ENCODE results near the gene ROCK2. TPM values are rescaled to one million over a fixed set of nuclear protein-coding genes. Genes with fewer than 3 reads are reported as not detected.

The ROCK2 gene
- total and polyA plus RNA-seq, 9 donors = 27.6 to 47.9 (median 40.8) TPM

DNA sequence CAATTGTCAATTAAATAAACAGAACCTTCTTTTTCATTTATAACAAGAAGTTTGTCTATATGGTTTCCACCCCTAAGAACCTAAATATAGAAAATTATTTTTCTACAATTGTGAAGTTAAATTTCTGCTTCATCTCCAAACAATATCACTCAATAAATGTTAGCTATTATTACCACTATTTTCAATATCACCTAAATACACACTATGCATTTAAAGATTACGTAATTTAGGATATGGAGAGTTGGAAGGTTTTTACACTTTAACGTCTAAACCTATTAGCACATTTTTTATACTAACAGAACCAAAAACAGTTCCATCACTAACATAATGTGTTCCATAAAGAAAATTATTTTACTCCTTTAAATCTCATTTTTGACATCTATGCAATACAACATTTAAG is 48.0 kb downstream of the ROCK2 start:
- WGBS (ENCODE audit: insufficient coverage) = no CpG with 5 or more reads among the region's 2 CpGs
- no peaks in the 10 kb centered on the region for H3K9me3 ChIP-seq (replicated peaks; ENCODE audit: control insufficient read depth, low read depth, low read length)
- H3K4me3 ChIP-seq (ENCODE audit: low read length) = no peak overlapping the region
- no peak for DNase-seq
- H3K36me3 ChIP-seq (ENCODE audit: control insufficient read depth, insufficient read depth, low read length) = no peaks in the 10 kb centered on the region
- no peak overlapping the region for H3K27ac ChIP-seq (ENCODE audit: low read length)
- H3K4me1 ChIP-seq (ENCODE audit: control insufficient read depth, insufficient read depth, low read length) = peaks cover 2% of the 10 kb centered on the region
- no peaks in the 10 kb centered on the region for H3K27me3 ChIP-seq (ENCODE audit: control insufficient read depth, insufficient read depth, low read length)

DNA sequence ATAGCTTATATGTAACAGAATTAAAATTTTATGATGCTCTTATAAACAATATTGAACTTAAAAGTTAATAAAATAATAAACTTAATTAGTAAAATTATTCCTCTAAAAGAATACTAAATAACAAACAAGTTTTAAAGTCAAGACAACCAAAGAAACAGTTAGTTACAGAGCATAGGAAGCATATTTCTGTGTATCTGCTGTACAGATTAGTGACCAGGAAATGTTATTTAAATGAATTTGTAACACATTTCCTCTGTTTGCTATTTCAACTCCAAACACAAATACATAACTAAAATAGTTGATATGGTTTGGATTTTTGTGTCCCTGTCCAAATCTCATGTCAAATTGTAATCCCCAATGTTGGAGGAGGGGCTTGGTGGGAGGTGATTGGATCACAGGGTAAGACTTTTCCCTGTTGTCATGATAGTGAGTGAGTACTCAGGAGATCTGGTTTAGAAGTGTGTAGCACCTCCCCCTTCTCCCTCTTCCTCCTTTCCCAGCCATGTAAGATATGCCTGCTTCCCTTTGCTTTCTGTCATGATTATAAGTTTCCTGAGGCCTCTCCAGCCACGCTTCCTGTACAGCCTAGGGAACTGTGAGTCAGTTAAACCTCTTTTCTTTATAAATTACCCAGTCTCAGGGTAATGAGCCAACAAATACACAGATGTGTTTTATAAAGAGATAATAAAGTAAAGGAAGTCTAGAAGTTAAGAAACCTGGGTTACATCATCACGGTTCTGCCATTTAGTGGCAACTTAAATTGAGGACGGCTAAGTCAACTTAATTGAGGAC is 51.8 kb downstream of the ROCK2 start:
- no CpG with 5 or more reads among the region's 3 CpGs for WGBS (ENCODE audit: insufficient coverage)
- Histone ChIP-seq H3K36me3 (ENCODE audit: control insufficient read depth, insufficient read depth, low read length) (no peaks in the 10 kb centered on the region), H3K9me3 (replicated peaks; ENCODE audit: control insufficient read depth, low read depth, low read length) (no peaks in the 10 kb centered on the region), H3K27me3 (ENCODE audit: control insufficient read depth, insufficient read depth, low read length) (no peaks in the 10 kb centered on the region), H3K4me1 (ENCODE audit: control insufficient read depth, insufficient read depth, low read length) (peaks cover 2% of the 10 kb centered on the region), H3K4me3 (ENCODE audit: low read length) (no peak overlapping the region), H3K27ac (ENCODE audit: low read length) (peak overlapping the region; percentile 40)
- DNase-seq = peak; percentile 37

DNA sequence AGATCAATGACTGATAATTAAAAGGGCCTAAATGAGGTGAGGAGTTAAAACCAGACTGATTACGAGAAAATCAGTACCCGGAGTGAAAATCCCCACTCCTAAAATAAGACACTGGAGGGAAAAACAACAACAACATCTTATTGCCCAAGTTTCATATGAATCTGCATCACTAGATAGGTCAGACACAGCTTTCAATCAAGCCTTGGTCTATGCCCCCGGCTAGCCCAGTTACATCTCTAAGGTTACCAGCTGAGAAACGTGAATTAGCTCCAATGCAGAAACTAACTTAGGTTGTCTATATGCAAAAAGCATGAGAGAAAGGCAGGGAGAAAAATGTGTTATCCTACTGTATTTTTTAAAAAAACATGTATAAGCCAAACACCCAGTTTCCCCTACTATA is 53.7 kb downstream of the ROCK2 start:
- Histone ChIP-seq H3K4me1 (ENCODE audit: control insufficient read depth, insufficient read depth, low read length) (peaks cover 2% of the 10 kb centered on the region), H3K36me3 (ENCODE audit: control insufficient read depth, insufficient read depth, low read length) (peaks cover 3% of the 10 kb centered on the region), H3K9me3 (replicated peaks; ENCODE audit: control insufficient read depth, low read depth, low read length) (no peaks in the 10 kb centered on the region), H3K27ac (ENCODE audit: low read length) (no peak overlapping the region), H3K4me3 (ENCODE audit: low read length) (no peak overlapping the region), H3K27me3 (ENCODE audit: control insufficient read depth, insufficient read depth, low read length) (no peaks in the 10 kb centered on the region)
- DNase-seq = no peak
- WGBS (ENCODE audit: insufficient coverage) = 100% methylated on average over 1 of the region's 4 CpGs

DNA sequence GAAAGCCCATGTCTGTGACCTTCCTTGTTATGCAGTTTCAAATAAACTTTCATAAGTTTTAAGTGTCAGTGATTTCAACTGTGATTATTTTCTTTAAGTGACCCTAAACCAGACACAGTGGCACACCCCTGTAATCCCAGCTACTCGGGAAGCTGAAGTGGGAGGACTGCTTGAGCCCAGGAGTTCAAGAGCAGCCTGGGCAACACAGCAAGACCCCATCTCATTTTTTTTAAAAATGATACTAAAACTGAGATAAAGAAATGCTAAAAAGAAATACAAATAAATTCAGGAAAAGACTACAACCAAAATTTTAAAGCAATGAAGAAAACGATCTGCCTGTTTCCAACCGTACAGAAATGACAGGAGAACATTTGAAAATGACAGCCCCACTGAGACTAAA is 54.2 kb downstream of the ROCK2 start:
- H3K36me3 ChIP-seq (ENCODE audit: control insufficient read depth, insufficient read depth, low read length) = peaks cover 7% of the 10 kb centered on the region
- no peak overlapping the region for H3K4me3 ChIP-seq (ENCODE audit: low read length)
- H3K4me1 ChIP-seq (ENCODE audit: control insufficient read depth, insufficient read depth, low read length) = peaks cover 2% of the 10 kb centered on the region
- DNase-seq = no peak
- no peak overlapping the region for H3K27ac ChIP-seq (ENCODE audit: low read length)
- H3K9me3 ChIP-seq (replicated peaks; ENCODE audit: control insufficient read depth, low read depth, low read length) = no peaks in the 10 kb centered on the region
- no peaks in the 10 kb centered on the region for H3K27me3 ChIP-seq (ENCODE audit: control insufficient read depth, insufficient read depth, low read length)
- WGBS (ENCODE audit: insufficient coverage) = no CpG with 5 or more reads among the region's 3 CpGs

DNA sequence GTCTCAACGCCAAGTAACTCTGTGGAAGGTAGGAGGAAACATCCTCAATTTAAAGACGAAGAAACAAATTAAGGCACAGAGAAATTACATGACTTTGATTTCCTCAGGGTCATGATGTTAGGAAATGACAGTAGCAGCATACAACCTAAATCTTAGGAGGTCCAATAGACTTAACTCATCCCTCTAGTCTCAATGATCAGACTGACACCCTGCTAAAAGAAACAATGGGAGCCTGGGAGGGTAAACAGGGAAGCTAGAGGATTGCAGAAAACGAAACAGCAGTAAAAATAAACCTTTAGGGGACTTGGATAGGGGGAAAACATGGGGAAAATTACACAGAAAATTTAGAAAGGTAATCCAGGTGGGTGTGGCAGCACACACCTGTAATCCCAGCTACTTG is 56.0 kb downstream of the ROCK2 start:
- DNase-seq = no peak
- peaks cover 13% of the 10 kb centered on the region for H3K36me3 ChIP-seq (ENCODE audit: control insufficient read depth, insufficient read depth, low read length)
- H3K9me3 ChIP-seq (replicated peaks; ENCODE audit: control insufficient read depth, low read depth, low read length) = no peaks in the 10 kb centered on the region
- no peaks in the 10 kb centered on the region for H3K27me3 ChIP-seq (ENCODE audit: control insufficient read depth, insufficient read depth, low read length)
- no peak overlapping the region for H3K4me3 ChIP-seq (ENCODE audit: low read length)
- 56% methylated on average over 1 of the region's 3 CpGs for WGBS (ENCODE audit: insufficient coverage)
- H3K27ac ChIP-seq (ENCODE audit: low read length) = peak overlapping the region; percentile 6
- peaks cover 2% of the 10 kb centered on the region for H3K4me1 ChIP-seq (ENCODE audit: control insufficient read depth, insufficient read depth, low read length)

DNA sequence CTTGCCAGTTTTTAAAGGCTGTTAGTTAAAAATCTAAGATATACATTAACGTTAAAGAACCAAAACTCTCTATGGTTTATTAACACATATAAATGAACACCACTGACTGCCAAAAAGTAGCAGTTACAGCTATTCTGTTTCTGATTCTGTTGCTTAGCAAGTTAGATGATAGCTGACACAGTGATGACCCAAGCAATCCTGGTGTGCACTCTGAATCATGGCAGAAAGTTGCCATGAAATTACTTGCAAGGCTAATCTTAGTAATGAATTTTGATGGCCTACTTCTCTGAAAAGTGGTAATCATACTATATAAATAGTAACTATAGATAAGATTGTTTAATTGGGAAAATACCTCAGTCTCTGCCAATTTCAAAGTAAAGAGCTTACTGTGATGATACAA is 57.7 kb downstream of the ROCK2 start:
- no peaks in the 10 kb centered on the region for H3K27me3 ChIP-seq (ENCODE audit: control insufficient read depth, insufficient read depth, low read length)
- no peak overlapping the region for H3K4me3 ChIP-seq (ENCODE audit: low read length)
- no CpG with 5 or more reads among the region's 1 CpG for WGBS (ENCODE audit: insufficient coverage)
- no peak for DNase-seq
- H3K4me1 ChIP-seq (ENCODE audit: control insufficient read depth, insufficient read depth, low read length) = no peaks in the 10 kb centered on the region
- H3K9me3 ChIP-seq (replicated peaks; ENCODE audit: control insufficient read depth, low read depth, low read length) = no peaks in the 10 kb centered on the region
- peaks cover 13% of the 10 kb centered on the region for H3K36me3 ChIP-seq (ENCODE audit: control insufficient read depth, insufficient read depth, low read length)
- H3K27ac ChIP-seq (ENCODE audit: low read length) = no peak overlapping the region

DNA sequence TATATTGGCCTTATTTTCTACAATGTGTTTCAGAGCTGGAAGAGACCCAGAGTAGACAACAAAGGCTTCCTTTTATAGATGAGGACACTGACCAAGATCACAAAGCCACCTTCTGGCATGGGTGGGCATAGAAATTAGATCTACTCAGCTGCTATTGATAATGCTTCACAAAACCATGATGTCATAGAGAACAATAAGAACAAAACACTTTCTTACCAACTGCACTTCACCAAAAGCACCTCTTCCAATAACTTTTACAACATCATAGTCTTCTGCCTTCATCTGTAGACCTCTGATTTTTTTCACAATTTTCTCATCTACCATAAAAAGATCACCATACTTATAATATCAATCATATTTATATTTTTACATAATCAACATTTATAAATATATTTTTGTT is 58.1 kb downstream of the ROCK2 start:
- Histone ChIP-seq H3K36me3 (ENCODE audit: control insufficient read depth, insufficient read depth, low read length) (peaks cover 13% of the 10 kb centered on the region), H3K9me3 (replicated peaks; ENCODE audit: control insufficient read depth, low read depth, low read length) (no peaks in the 10 kb centered on the region), H3K27ac (ENCODE audit: low read length) (no peak overlapping the region), H3K4me3 (ENCODE audit: low read length) (no peak overlapping the region), H3K4me1 (ENCODE audit: control insufficient read depth, insufficient read depth, low read length) (no peaks in the 10 kb centered on the region), H3K27me3 (ENCODE audit: control insufficient read depth, insufficient read depth, low read length) (no peaks in the 10 kb centered on the region)
- DNase-seq = no peak

DNA sequence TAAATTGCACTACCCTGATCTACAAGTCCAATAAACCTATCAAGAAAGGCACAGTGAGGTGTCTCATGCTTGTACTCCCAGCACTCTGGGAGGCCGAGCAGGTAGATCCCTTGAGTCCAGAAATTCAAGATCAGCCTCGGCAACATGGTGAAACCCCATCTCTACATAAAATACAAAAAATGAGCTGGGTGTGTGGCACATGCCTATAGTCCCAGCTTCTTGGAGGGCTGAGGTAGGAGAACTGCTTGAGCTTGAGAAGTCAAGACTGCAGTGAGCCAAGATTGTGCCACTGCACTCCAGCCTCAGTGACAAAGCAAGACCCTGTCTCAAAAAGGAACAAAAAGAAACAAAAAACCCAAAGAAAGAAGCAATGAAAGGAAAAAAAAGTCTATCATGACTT is 58.9 kb downstream of the ROCK2 start:
- Histone ChIP-seq H3K4me1 (ENCODE audit: control insufficient read depth, insufficient read depth, low read length) (no peaks in the 10 kb centered on the region), H3K36me3 (ENCODE audit: control insufficient read depth, insufficient read depth, low read length) (peaks cover 13% of the 10 kb centered on the region), H3K9me3 (replicated peaks; ENCODE audit: control insufficient read depth, low read depth, low read length) (no peaks in the 10 kb centered on the region), H3K27me3 (ENCODE audit: control insufficient read depth, insufficient read depth, low read length) (no peaks in the 10 kb centered on the region), H3K27ac (ENCODE audit: low read length) (no peak overlapping the region), H3K4me3 (ENCODE audit: low read length) (no peak overlapping the region)
- no CpG with 5 or more reads among the region's 2 CpGs for WGBS (ENCODE audit: insufficient coverage)
- no peak for DNase-seq

DNA sequence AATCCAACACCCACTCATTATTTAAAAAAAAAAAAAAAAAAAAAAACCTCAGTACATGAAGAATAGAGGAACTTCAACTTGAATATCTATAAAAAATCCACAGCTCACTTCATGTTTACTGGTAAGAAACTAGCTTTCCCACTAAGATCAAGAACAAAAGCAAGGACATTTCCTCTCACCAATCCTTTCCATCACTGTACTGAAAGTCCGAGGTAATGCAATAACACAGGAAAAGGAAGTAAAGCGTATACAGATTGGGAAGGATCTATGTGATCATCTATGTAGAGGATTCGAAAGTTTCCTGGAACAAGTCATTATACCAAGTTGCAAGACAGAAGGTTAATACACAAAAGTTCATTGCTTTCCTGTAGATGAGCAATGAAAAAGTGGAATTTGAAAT is 63.2 kb downstream of the ROCK2 start:
- Histone ChIP-seq H3K4me1 (ENCODE audit: control insufficient read depth, insufficient read depth, low read length) (no peaks in the 10 kb centered on the region), H3K27ac (ENCODE audit: low read length) (no peak overlapping the region), H3K36me3 (ENCODE audit: control insufficient read depth, insufficient read depth, low read length) (peaks cover 11% of the 10 kb centered on the region), H3K27me3 (ENCODE audit: control insufficient read depth, insufficient read depth, low read length) (no peaks in the 10 kb centered on the region), H3K9me3 (replicated peaks; ENCODE audit: control insufficient read depth, low read depth, low read length) (no peaks in the 10 kb centered on the region), H3K4me3 (ENCODE audit: low read length) (no peak overlapping the region)
- DNase-seq = peak; percentile 11
- WGBS (ENCODE audit: insufficient coverage) = no CpG with 5 or more reads among the region's 3 CpGs

DNA sequence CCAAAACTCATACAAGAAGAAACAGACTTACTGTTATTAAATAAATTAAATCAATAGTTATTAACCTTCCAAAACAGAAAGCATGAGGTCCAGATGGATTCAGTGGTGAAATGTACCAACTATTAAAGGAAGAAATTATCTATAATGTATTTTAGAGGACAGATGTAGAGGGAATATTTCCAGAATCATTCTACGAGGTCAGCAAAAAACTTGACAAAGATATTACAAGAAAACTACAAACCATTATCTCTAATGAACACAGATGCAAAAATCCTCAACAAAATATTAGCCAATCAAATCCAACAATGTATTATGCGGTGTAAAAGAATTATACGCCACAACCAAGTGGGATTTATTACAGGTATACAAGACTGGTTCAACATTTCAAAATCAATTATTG is 63.7 kb downstream of the ROCK2 start:
- no peak for DNase-seq
- H3K9me3 ChIP-seq (replicated peaks; ENCODE audit: control insufficient read depth, low read depth, low read length) = no peaks in the 10 kb centered on the region
- no CpG with 5 or more reads among the region's 3 CpGs for WGBS (ENCODE audit: insufficient coverage)

DNA sequence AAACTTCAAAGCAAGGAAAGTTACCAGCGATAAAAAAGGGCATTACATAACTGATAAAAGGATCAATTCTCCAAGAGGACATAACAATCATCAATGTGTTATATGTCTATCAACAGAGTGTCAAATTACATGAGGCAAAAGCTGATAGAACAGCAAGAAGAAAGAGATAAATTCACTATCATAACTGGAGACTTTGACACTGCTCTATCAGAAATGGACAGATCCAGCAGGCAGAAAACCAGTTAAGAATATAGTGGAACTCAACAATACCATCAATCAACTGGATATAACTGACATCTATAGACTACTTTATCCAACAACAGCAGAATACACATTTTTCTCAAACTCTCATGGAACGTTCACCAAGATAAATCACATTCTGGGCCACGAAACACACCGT is 65.0 kb downstream of the ROCK2 start:
- H3K36me3 ChIP-seq (ENCODE audit: control insufficient read depth, insufficient read depth, low read length) = peaks cover 5% of the 10 kb centered on the region
- no CpG with 5 or more reads among the region's 4 CpGs for WGBS (ENCODE audit: insufficient coverage)

More for the DNA sequence above, 63.7 kb downstream of the ROCK2 start:
- Histone ChIP-seq H3K4me3 (ENCODE audit: low read length) (no peak overlapping the region), H3K4me1 (ENCODE audit: control insufficient read depth, insufficient read depth, low read length) (no peaks in the 10 kb centered on the region), H3K27me3 (ENCODE audit: control insufficient read depth, insufficient read depth, low read length) (no peaks in the 10 kb centered on the region), H3K27ac (ENCODE audit: low read length) (no peak overlapping the region), H3K36me3 (ENCODE audit: control insufficient read depth, insufficient read depth, low read length) (peaks cover 10% of the 10 kb centered on the region)

More for the DNA sequence above, 65.0 kb downstream of the ROCK2 start:
- no peaks in the 10 kb centered on the region for H3K4me1 ChIP-seq (ENCODE audit: control insufficient read depth, insufficient read depth, low read length)
- no peak overlapping the region for H3K27ac ChIP-seq (ENCODE audit: low read length)
- no peaks in the 10 kb centered on the region for H3K9me3 ChIP-seq (replicated peaks; ENCODE audit: control insufficient read depth, low read depth, low read length)
- no peaks in the 10 kb centered on the region for H3K27me3 ChIP-seq (ENCODE audit: control insufficient read depth, insufficient read depth, low read length)
- no peak overlapping the region for H3K4me3 ChIP-seq (ENCODE audit: low read length)
- no peak for DNase-seq
